Measurements from ENCODE around the gene HIRA. TPM values are rescaled to one million over a fixed set of nuclear protein-coding genes. Genes with fewer than 3 reads are reported as not detected.
A peak's percentile ranks its signal among the peaks of the same experiment; 100 is the strongest.

HIRA gene
- total and polyA plus RNA-seq, 9 of the 15 experiments (the other 6 are each of a cell fraction or from before 2014, with no cell fraction given) = 0.96 to 132 (median 58.4) TPM

DNA sequence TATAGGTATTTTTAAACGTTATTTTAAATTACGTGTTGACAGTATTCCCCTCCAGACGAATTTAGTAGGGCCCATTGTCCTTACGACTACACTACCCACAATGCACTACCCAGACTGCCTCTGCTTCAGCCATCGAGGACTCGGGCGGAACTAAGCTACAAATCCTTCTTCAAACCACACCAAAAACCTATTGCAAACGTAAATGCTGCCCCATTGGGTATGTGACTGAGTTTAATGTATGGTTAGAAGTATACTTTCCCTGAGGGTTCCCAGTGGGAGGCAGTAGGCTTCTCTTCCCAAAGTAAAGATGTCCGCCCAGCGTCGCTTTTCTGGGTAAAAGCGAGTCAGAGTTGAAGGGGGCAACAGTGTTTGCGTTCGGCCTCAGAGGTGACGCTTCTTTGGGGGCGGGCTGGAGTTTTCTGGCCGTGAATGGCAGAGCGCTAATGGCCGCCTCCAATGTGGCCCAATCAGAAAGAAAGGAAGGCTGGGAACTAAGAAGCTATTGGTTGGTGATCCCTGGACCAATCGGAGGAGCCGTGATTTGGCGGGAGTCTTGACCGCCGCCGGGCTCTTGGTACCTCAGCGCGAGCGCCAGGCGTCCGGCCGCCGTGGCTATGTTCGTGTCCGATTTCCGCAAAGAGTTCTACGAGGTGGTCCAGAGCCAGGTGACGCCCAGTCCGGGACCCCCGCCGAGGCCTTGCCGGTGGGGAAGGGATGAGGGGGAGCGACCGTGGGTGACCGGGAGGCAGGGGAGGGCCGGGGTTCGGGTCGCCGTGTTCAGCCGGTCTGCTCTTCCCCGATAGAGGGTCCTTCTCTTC is 48.0 kb upstream of the HIRA start, which contains the start of gene CDC45 (continued):
- TF ChIP-seq, protein P1, sequence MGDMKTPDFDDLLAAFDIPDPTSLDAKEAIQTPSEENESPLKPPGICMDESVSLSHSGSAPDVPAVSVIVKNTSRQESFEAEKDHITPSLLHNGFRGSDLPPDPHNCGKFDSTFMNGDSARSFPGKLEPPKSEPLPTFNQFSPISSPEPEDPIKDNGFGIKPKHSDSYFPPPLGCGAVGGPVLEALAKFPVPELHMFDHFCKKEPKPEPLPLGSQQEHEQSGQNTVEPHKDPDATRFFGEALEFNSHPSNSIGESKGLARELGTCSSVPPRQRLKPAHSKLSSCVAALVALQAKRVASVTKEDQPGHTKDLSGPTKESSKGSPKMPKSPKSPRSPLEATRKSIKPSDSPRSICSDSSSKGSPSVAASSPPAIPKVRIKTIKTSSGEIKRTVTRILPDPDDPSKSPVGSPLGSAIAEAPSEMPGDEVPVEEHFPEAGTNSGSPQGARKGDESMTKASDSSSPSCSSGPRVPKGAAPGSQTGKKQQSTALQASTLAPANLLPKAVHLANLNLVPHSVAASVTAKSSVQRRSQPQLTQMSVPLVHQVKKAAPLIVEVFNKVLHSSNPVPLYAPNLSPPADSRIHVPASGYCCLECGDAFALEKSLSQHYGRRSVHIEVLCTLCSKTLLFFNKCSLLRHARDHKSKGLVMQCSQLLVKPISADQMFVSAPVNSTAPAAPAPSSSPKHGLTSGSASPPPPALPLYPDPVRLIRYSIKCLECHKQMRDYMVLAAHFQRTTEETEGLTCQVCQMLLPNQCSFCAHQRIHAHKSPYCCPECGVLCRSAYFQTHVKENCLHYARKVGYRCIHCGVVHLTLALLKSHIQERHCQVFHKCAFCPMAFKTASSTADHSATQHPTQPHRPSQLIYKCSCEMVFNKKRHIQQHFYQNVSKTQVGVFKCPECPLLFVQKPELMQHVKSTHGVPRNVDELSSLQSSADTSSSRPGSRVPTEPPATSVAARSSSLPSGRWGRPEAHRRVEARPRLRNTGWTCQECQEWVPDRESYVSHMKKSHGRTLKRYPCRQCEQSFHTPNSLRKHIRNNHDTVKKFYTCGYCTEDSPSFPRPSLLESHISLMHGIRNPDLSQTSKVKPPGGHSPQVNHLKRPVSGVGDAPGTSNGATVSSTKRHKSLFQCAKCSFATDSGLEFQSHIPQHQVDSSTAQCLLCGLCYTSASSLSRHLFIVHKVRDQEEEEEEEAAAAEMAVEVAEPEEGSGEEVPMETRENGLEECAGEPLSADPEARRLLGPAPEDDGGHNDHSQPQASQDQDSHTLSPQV (IDR thresholded peaks at IDR 0.05) = no peak
- TF ChIP-seq ZNF253 (CRISPR knock-in tag; conservative IDR thresholded peaks at IDR 0.05) (0 out of 2 replicates have a peak, but pooled peaks have one; percentile 31), HDGF (IDR thresholded peaks at IDR 0.05) (no peak), PCBP1 (IDR thresholded peaks at IDR 0.05; ENCODE audit: low read depth, low read length, poor library complexity, severe bottlenecking) (no peak), FOXK2 (conservative IDR thresholded peaks at IDR 0.05 in 1 of 2, IDR thresholded peaks at IDR 0.05 in 1 of 2; ENCODE audit: low read depth in 2 of 2) (no peak), FOXP1 (CRISPR knock-in tag; IDR thresholded peaks at IDR 0.05) (no peak), CEBPB (tag; IDR thresholded peaks at IDR 0.05) (no peak), TEAD2 (tag; IDR thresholded peaks at IDR 0.05) (peak; percentile 64; the same call in 1 of the 2 replicates), MAFF (IDR thresholded peaks at IDR 0.05; ENCODE audit: low read length) (no peak), CEBPG (CRISPR knock-in tag; IDR thresholded peaks at IDR 0.05) (no peak), CEBPG (tag; conservative IDR thresholded peaks at IDR 0.05 in 1 of 2, IDR thresholded peaks at IDR 0.05 in 1 of 2) (no peak), ZC3H8 (IDR thresholded peaks at IDR 0.05) (no peak), KLF1 (tag; IDR thresholded peaks at IDR 0.05) (no peak; the same call in none of the 2 replicates), KLF13 (tag; IDR thresholded peaks at IDR 0.05; ENCODE audit: borderline replicate concordance, low read depth) (peak; percentile 88), SRSF1 (IDR thresholded peaks at IDR 0.05; ENCODE audit: low read depth, low read length) (no peak), CREB1 (IDR thresholded peaks at IDR 0.05) (no peak), CREB1 (CRISPR knock-in tag; IDR thresholded peaks at IDR 0.05) (no peak), SMAD1 (IDR thresholded peaks at IDR 0.05; ENCODE audit: low read depth, low read length, partially characterized antibody) (no peak), LEF1 (IDR thresholded peaks at IDR 0.05) (no peak), BRD4 (IDR thresholded peaks at IDR 0.05) (peak; percentile 16; the same call in 1 of the 2 replicates), PHB2 (IDR thresholded peaks at IDR 0.05; ENCODE audit: low read depth) (no peak), PML (IDR thresholded peaks at IDR 0.05; ENCODE audit: low read length) (no peak), NFXL1 (CRISPR knock-in tag; IDR thresholded peaks at IDR 0.05) (peak; percentile 95)
- TF ChIP-seq, protein P2, sequence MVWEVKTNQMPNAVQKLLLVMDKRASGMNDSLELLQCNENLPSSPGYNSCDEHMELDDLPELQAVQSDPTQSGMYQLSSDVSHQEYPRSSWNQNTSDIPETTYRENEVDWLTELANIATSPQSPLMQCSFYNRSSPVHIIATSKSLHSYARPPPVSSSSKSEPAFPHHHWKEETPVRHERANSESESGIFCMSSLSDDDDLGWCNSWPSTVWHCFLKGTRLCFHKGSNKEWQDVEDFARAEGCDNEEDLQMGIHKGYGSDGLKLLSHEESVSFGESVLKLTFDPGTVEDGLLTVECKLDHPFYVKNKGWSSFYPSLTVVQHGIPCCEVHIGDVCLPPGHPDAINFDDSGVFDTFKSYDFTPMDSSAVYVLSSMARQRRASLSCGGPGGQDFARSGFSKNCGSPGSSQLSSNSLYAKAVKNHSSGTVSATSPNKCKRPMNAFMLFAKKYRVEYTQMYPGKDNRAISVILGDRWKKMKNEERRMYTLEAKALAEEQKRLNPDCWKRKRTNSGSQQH (CRISPR knock-in tag; IDR thresholded peaks at IDR 0.05) = peak; percentile 98
- TF ChIP-seq, protein P3, sequence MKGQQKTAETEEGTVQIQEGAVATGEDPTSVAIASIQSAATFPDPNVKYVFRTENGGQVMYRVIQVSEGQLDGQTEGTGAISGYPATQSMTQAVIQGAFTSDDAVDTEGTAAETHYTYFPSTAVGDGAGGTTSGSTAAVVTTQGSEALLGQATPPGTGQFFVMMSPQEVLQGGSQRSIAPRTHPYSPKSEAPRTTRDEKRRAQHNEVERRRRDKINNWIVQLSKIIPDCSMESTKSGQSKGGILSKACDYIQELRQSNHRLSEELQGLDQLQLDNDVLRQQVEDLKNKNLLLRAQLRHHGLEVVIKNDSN (CRISPR knock-in tag; IDR thresholded peaks at IDR 0.05) = no peak
